H1 (cell line): ENCODE measurements around the gene ANK3. TPM values are rescaled to one million over a fixed set of nuclear protein-coding genes. Genes with fewer than 3 reads are reported as not detected.

Experiments
- CTCF ChIA-PET: fragments of 300-600 bp; sonication (Branson Sonifier 250); formaldehyde crosslinking; loops from one replicate; lab custom pipeline; 2021; ENCODE audit not compliant: partially characterized antibody; lab: Charles Lee
- POLR2A ChIA-PET: fragments of 300-600 bp; sonication (Branson Sonifier 250); formaldehyde crosslinking; loops from one replicate; lab custom pipeline; 2021; ENCODE audit warnings: inconsistent platforms; ENCODE audit not compliant: partially characterized antibody; lab: Charles Lee
- DNase-seq, 2 experiments: peaks; one replicate each; pipeline versions ENCODE4 v3.0.0 to v3.0.0-alpha.2; 2010 to 2022; ENCODE audit warnings: low spot score in 2 of 2, low read depth in 1 of 2, mixed read lengths in 1 of 2
- FAIRE-seq: peaks from 2 replicates; lab custom pipeline; 2011; peaks lifted over from hg19 to GRCh38; lab: Jason Lieb, UNC
- H2AFZ ChIP-seq: 2 replicates; pipeline ENCODE4 v1.8.1; 2012; ENCODE audit warnings: low read length, inconsistent platforms
- H2AK5ac ChIP-seq: 2 replicates; pipeline ENCODE4 v1.6.1; 2013; ENCODE audit warnings: low read depth, low read length
- H2BK120ac ChIP-seq: replicated peaks from 2 replicates; pipeline ENCODE3; 2013; ENCODE audit warnings: low read depth, low read length, inconsistent platforms
- H2BK12ac ChIP-seq: 2 replicates; pipeline ENCODE4 v1.6.1; 2013; ENCODE audit warnings: low read depth, low read length
- H2BK15ac ChIP-seq: 2 replicates; pipeline ENCODE4 v1.6.1; 2013; ENCODE audit warnings: low read length
- H2BK20ac ChIP-seq: 2 replicates; pipeline ENCODE4 v1.6.1; 2013; ENCODE audit warnings: low read length
- H2BK5ac ChIP-seq: 2 replicates; pipeline ENCODE4 v1.6.1; 2013; ENCODE audit warnings: low read depth, low read length
- H3K14ac ChIP-seq: 2 replicates; pipeline ENCODE4 v1.6.1; 2013; ENCODE audit warnings: inconsistent platforms; ENCODE audit not compliant: insufficient read length
- H3K18ac ChIP-seq: 2 replicates; pipeline ENCODE4 v1.6.1; 2013; ENCODE audit warnings: low read length; ENCODE audit errors: extremely low read depth
- H3K23ac ChIP-seq: 2 replicates; pipeline ENCODE4 v1.6.1; 2013; ENCODE audit warnings: inconsistent platforms; ENCODE audit not compliant: insufficient read length
- H3K23me2 ChIP-seq: 2 replicates; pipeline ENCODE4 v1.6.1; 2013; ENCODE audit warnings: low read depth, low read length
- H3K27ac ChIP-seq: 2 replicates; pipeline ENCODE4 v1.6.1; 2011; ENCODE audit warnings: low read depth, low read length, inconsistent platforms
- H3K27me3 ChIP-seq, 4 experiments: replicated peaks in 1 of 4; 1 replicate in 1 of 4; 2 replicates in 3 of 4; pipeline versions ENCODE4 v1.6.1 to v1.8.1; 2011 to 2013; ENCODE audit warnings: low read length in 3 of 4, mild to moderate bottlenecking in 3 of 4, inconsistent platforms in 2 of 4, mixed read lengths in 2 of 4, moderate library complexity in 1 of 4; ENCODE audit not compliant: control insufficient read depth in 3 of 4, insufficient read depth in 3 of 4; ENCODE audit errors: extremely low read depth in 1 of 4
- H3K36me3 ChIP-seq, 4 experiments: 2 replicates each; pipeline versions ENCODE4 v1.6.1 to v1.8.1; 2011 to 2013; ENCODE audit warnings: mild to moderate bottlenecking in 4 of 4, low read length in 3 of 4, moderate library complexity in 2 of 4, control low read depth in 1 of 4, inconsistent platforms in 1 of 4; ENCODE audit not compliant: insufficient read depth in 4 of 4, control insufficient read depth in 2 of 4
- H3K4ac ChIP-seq: replicated peaks from 2 replicates; pipeline ENCODE3; 2013; ENCODE audit warnings: low read length, low read depth, mixed read lengths, inconsistent platforms; ENCODE audit not compliant: insufficient read length
- H3K4me1 ChIP-seq, 4 experiments: replicated peaks in 1 of 4; 1 replicate in 1 of 4; 2 replicates in 3 of 4; pipeline versions ENCODE4 v1.6.1 to v1.8.1; 2011 to 2013; ENCODE audit warnings: low read length in 3 of 4, inconsistent platforms in 2 of 4, mixed read lengths in 1 of 4; ENCODE audit not compliant: insufficient read depth in 4 of 4, control insufficient read depth in 3 of 4
- H3K4me2 ChIP-seq, 2 experiments: 2 replicates each; pipeline versions ENCODE4 v1.6.1 to v1.8.1; 2011 to 2013; ENCODE audit warnings: low read depth in 2 of 2, low read length in 2 of 2, control low read depth in 1 of 2, inconsistent platforms in 1 of 2, mild to moderate bottlenecking in 1 of 2; ENCODE audit not compliant: insufficient read depth in 1 of 2
- H3K4me3 ChIP-seq, 4 experiments: fragments of 200-600, 300-600 bp in 1 of 4; sonication (generic), shearing (Covaris generic), sonication (Bioruptor Twin) in 1 of 4; 2 replicates each; pipeline versions ENCODE4 v1.5.1 to v1.8.1; 2011 to 2016; ENCODE audit warnings: low read length in 4 of 4, low read depth in 3 of 4, control low read depth in 2 of 4, inconsistent platforms in 2 of 4, mild to moderate bottlenecking in 2 of 4, mixed read lengths in 1 of 4, moderate library complexity in 1 of 4; ENCODE audit not compliant: insufficient read depth in 2 of 4; ENCODE audit errors: extremely low read depth in 1 of 4
- H3K56ac ChIP-seq: replicated peaks from 2 replicates; pipeline ENCODE3; 2013; ENCODE audit warnings: low read depth, mild to moderate bottlenecking, mixed read lengths, low read length, inconsistent platforms; ENCODE audit not compliant: insufficient read length
- H3K79me1 ChIP-seq: 2 replicates; pipeline ENCODE4 v1.6.1; 2013; ENCODE audit warnings: low read depth, low read length, control low read depth
- H3K79me2 ChIP-seq, 2 experiments: 2 replicates each; pipeline versions ENCODE4 v1.6.1 to v1.8.1; 2012 to 2013; ENCODE audit warnings: low read length in 2 of 2, mild to moderate bottlenecking in 2 of 2, inconsistent platforms in 1 of 2; ENCODE audit not compliant: insufficient read depth in 2 of 2, control insufficient read depth in 1 of 2
- H3K9ac ChIP-seq, 4 experiments: replicated peaks in 1 of 4; 1 replicate in 1 of 4; 2 replicates in 3 of 4; pipeline versions ENCODE4 v1.6.1 to v1.8.1; 2011 to 2013; ENCODE audit warnings: low read depth in 3 of 4, low read length in 3 of 4, control low read depth in 2 of 4, mild to moderate bottlenecking in 2 of 4, moderate library complexity in 2 of 4, inconsistent platforms in 1 of 4; ENCODE audit errors: extremely low read depth in 1 of 4
- H3K9me3 ChIP-seq, 2 experiments: 2 replicates each; pipeline versions ENCODE4 v1.6.1 to v1.8.1; 2012 to 2013; ENCODE audit warnings: mild to moderate bottlenecking in 2 of 2, moderate library complexity in 2 of 2, control low read depth in 1 of 2, inconsistent platforms in 1 of 2, low read depth in 1 of 2, low read length in 1 of 2, mixed read lengths in 1 of 2; ENCODE audit not compliant: insufficient read depth in 2 of 2
- H4K20me1 ChIP-seq, 2 experiments: replicated peaks in 1 of 2; 2 replicates each; pipeline versions ENCODE3 to v1.8.1; 2011 to 2013; ENCODE audit warnings: inconsistent platforms in 2 of 2, low read length in 2 of 2, mild to moderate bottlenecking in 1 of 2; ENCODE audit not compliant: insufficient read depth in 2 of 2, control insufficient read depth in 1 of 2
- H4K5ac ChIP-seq: 2 replicates; pipeline ENCODE4 v1.6.1; 2013; ENCODE audit warnings: low read length, low read depth, mixed read lengths, inconsistent platforms; ENCODE audit not compliant: insufficient read length
- H4K8ac ChIP-seq: 2 replicates; pipeline ENCODE4 v1.8.0; 2013; ENCODE audit warnings: mild to moderate bottlenecking, moderate library complexity, low read length, inconsistent platforms; ENCODE audit not compliant: insufficient read depth; ENCODE audit errors: extremely low read depth
- H4K91ac ChIP-seq: replicated peaks from 2 replicates; pipeline ENCODE3; 2013; ENCODE audit warnings: low read length, mixed read lengths, inconsistent platforms; ENCODE audit not compliant: insufficient read length
- BRCA1 ChIP-seq: IDR thresholded peaks from 2 replicates; pipeline ENCODE4 v1.6.1; 2012; ENCODE audit warnings: low read depth, low read length, improper control_type of control experiment
- CBX5 ChIP-seq: fragments of 300-800, 300-1000 bp; sonication (generic); IDR thresholded peaks from 2 replicates; pipeline ENCODE4 v1.7.1; 2016; ENCODE audit warnings: antibody characterized with exemption, low read length, low read depth
- CREB1 ChIP-seq: IDR thresholded peaks from 2 replicates; pipeline ENCODE4 v1.6.1; 2012; ENCODE audit warnings: inconsistent platforms
- JUND ChIP-seq: IDR thresholded peaks from 2 replicates; pipeline ENCODE4 v1.6.1; 2011; ENCODE audit warnings: mild to moderate bottlenecking, improper control_type of control experiment, low read length
- KDM1A ChIP-seq: fragments of 200-600, 300-600 bp; sonication (generic); IDR thresholded peaks from 2 replicates; pipeline ENCODE4 v1.7.1; 2016; ENCODE audit warnings: mild to moderate bottlenecking, low read length, borderline replicate concordance
- MAFK ChIP-seq: IDR thresholded peaks from 2 replicates; pipeline ENCODE4 v1.6.1; 2012; ENCODE audit warnings: low read depth, mild to moderate bottlenecking, improper control_type of control experiment, low read length
- NANOG ChIP-seq: IDR thresholded peaks from 2 replicates; pipeline ENCODE4 v1.6.1; 2011; ENCODE audit warnings: low read length, low read depth, mild to moderate bottlenecking, inconsistent platforms; ENCODE audit not compliant: insufficient read depth, poor library complexity, severe bottlenecking
- RBBP5 ChIP-seq: IDR thresholded peaks from 2 replicates; pipeline ENCODE4 v1.7.1; 2012; ENCODE audit warnings: low read depth, mild to moderate bottlenecking, inconsistent platforms, low read length, moderate library complexity, borderline replicate concordance
- RXRA ChIP-seq: IDR thresholded peaks from 2 replicates; pipeline ENCODE4 v1.6.1; 2011; ENCODE audit warnings: low read depth, mild to moderate bottlenecking, low read length, moderate library complexity; ENCODE audit not compliant: insufficient read depth
- SP4 ChIP-seq: IDR thresholded peaks from 2 replicates; pipeline ENCODE4 v1.6.1; 2012; ENCODE audit warnings: low read length, inconsistent platforms
- SUZ12 ChIP-seq: fragments of 200-600 bp; sonication (generic); IDR thresholded peaks from 2 replicates; pipeline ENCODE4 v1.6.1; 2012; ENCODE audit warnings: mild to moderate bottlenecking, inconsistent platforms, low read length, moderate library complexity, mixed read lengths
- TBP ChIP-seq: IDR thresholded peaks from 2 replicates; pipeline ENCODE4 v1.6.1; 2011; ENCODE audit warnings: low read depth, low read length, improper control_type of control experiment
- TCF12 ChIP-seq: IDR thresholded peaks from 2 replicates; pipeline ENCODE4 v1.6.1; 2011; ENCODE audit warnings: low read depth, mild to moderate bottlenecking, low read length
- WGBS, 2 experiments: shearing (Covaris generic) in 1 of 2; methylation state at CpG; one replicate each; pipeline versions ENCODE4 v1.1.6 to v1.1.7; 2013 to 2015; ENCODE audit warnings: low lambda C conversion rate in 2 of 2, mixed read lengths in 2 of 2, inconsistent platforms in 1 of 2, low coverage in 1 of 2, missing lambda C conversion rate in 1 of 2; ENCODE audit not compliant: insufficient replicate concordance in 2 of 2, insufficient coverage in 1 of 2, insufficient read length in 1 of 2; ENCODE audit errors: extremely low coverage in 1 of 2, missing lambda C conversion rate in 1 of 2; 5-methylcytosine and 5-hydroxymethylcytosine counted together
- polyA plus RNA-seq, 7 experiments: library from polyadenylated mRNA; depleted of rRNA in 3 of 7; stranded (reverse) in 5 of 7; unstranded in 2 of 7; fragments of >200 nt in 5 of 7; fragments of 200-250 nt in 2 of 7; gene quantifications; 1 replicate in 5 of 7; 2 replicates in 1 of 7; 4 replicates in 1 of 7; pipeline versions ENCODE4 v1.2.1 to v1.2.3, GENCODE V29; 2011 to 2013; ENCODE audit warnings: missing spikeins in 2 of 7, mixed read lengths in 2 of 7
- total RNA-seq: library from RNA; stranded (reverse); fragmentation: NEBNext Ultra II Directional; extraction: Animal tissue kit (Norgen Biotek cat#: 25700); gene quantifications from 2 replicates; pipeline ENCODE4 v1.2.1, GENCODE V29; 2021
- TF ChIP-seq, protein P1 (sequence below): IDR thresholded peaks from 2 replicates; pipeline ENCODE4 v1.6.1; 2011; ENCODE audit warnings: low read depth, mild to moderate bottlenecking, low read length; ENCODE audit not compliant: insufficient read depth

Gene ANK3
- total and polyA plus RNA-seq, 2 of the 8 experiments (the other 6 are each of a cell fraction or from before 2014, with no cell fraction given), result 18.1 to 67.9 TPM

DNA sequence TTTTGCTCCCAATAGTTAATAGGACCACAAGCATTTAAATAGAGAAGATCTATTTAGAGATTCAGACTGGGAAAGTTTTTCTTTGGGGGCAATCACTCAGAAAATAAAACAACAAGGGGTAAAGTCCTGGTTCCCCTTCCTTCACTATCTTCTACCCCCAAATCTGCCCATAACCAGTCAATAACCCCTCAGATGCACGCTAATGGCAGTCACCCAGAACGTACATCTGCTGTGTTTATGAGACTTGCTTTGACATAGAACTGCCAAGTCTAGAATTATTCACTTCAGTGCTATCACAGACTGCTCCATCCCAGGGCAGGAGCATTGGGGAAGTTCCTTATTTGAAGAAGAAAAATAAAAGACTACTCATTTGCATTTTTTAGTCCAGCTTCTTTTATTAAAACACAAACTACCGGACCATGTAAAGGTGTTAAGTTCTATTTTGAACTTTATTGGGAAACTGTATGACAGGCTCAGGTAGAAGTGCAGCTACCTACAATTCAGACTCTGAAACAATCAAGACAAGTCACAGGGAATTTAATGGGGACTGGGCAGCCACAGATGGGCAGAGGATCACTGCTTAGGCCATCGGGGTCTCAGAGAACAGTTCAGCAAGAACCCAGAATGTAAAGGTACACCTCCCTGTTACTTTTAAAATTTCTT lies 38.4 kb downstream of the ANK3 start:
- Histone ChIP-seq H2BK5ac (no peak overlapping the region), H2BK15ac (no peak overlapping the region), H3K4me3 (no peak overlapping the region), H4K8ac (no peak overlapping the region), H2AK5ac (no peak overlapping the region), H3K36me3 (no peaks in the 10 kb centered on the region; a peak in 1 of 8 replicates), H3K9ac (no peak overlapping the region), H4K5ac (no peak overlapping the region), H4K91ac (no peak overlapping the region), H3K4ac (no peak overlapping the region), H2AFZ (no peak overlapping the region), H2BK20ac (no peak overlapping the region), H3K9me3 (no peaks in the 10 kb centered on the region), H3K27me3 (no peaks in the 10 kb centered on the region), H2BK120ac (no peak overlapping the region), H3K18ac (no peak overlapping the region), H3K14ac (no peak overlapping the region), H3K4me1 (peaks cover 0 to 5% (median 3%) of the 10 kb centered on the region in 4 experiments; a peak in 4 of 7 replicates), H3K4me2 (no peak overlapping the region), H3K79me1 (no peaks in the 10 kb centered on the region), H3K23me2 (no peaks in the 10 kb centered on the region; the same call in 1 of the 2 replicates), H3K23ac (no peak overlapping the region), H3K56ac (no peak overlapping the region), H4K20me1 (no peaks in the 10 kb centered on the region), H3K27ac (no peak overlapping the region), H3K79me2 (no peaks in the 10 kb centered on the region), H2BK12ac (no peak overlapping the region)
- TF ChIP-seq RBBP5, result no peak
- no peak for TF ChIP-seq TBP
- no peak for TF ChIP-seq NANOG
- TF ChIP-seq MAFK, result no peak
- TF ChIP-seq SP4, result no peak
- TF ChIP-seq RXRA, result no peak
- TF ChIP-seq CBX5, result no peak
- no peak for TF ChIP-seq CREB1
- TF ChIP-seq, protein P1, sequence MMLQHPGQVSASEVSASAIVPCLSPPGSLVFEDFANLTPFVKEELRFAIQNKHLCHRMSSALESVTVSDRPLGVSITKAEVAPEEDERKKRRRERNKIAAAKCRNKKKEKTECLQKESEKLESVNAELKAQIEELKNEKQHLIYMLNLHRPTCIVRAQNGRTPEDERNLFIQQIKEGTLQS, result no peak
- no peak for TF ChIP-seq BRCA1
- TF ChIP-seq TCF12, result no peak
- TF ChIP-seq JUND, result no peak
- no peak for TF ChIP-seq KDM1A
- TF ChIP-seq SUZ12, result no peak
- no peak for DNase-seq
- no peak for FAIRE-seq
- ChIA-PET POLR2A (no interaction called here), CTCF (interaction anchor here (1.4 to 1.5 kb wide), 2 partner anchors 12 kb away, joined by 3 to 4 read pairs; no protein-coding TSS in a partner anchor)
- 88% methylated on average over 4 of the region's 4 CpGs; no CpG with 5 or more reads in 1 of the 2 experiments for whole genome bisulfite sequencing, 2 experiments
